WTC11 (cell line): ENCODE results near the gene ISG20. TPM values are rescaled to one million over a fixed set of nuclear protein-coding genes. Genes with fewer than 3 reads are reported as not detected.

Experiments
- ATAC-seq: fragments of 200-7000 bp; cut with Tn5 transposase; 2 replicates; pipeline ENCODE4 v1.10.0; 2021; ENCODE audit warnings: mild to moderate bottlenecking, moderate library complexity
- CTCF ChIA-PET: fragments of 300-600 bp; sonication (Branson Sonifier 250); formaldehyde crosslinking; loops from one replicate; lab custom pipeline; 2021; ENCODE audit warnings: antibody characterized with exemption; lab: Charles Lee
- POLR2A ChIA-PET: fragments of 350-600 bp; sonication (Branson Sonifier 250); formaldehyde crosslinking; loops from one replicate; lab custom pipeline; 2021; ENCODE audit warnings: antibody characterized with exemption; lab: Charles Lee
- DNase-seq: peaks from one replicate; pipeline ENCODE4 v3.0.0; 2021; ENCODE audit warnings: low spot score
- H3K27ac Mint-ChIP-seq: 2 replicates; pipeline ENCODE4 v1.8.0; 2021; ENCODE audit warnings: mixed read lengths
- H3K27me3 Mint-ChIP-seq: 2 replicates; pipeline ENCODE4 v1.8.0; 2021; ENCODE audit warnings: low read depth, mild to moderate bottlenecking, moderate library complexity, mixed read lengths
- H3K36me3 Mint-ChIP-seq: 2 replicates; pipeline ENCODE4 v1.8.0; 2021; ENCODE audit warnings: mixed read lengths
- H3K4me1 Mint-ChIP-seq: 2 replicates; pipeline ENCODE4 v1.8.0; 2022; ENCODE audit warnings: mixed read lengths
- H3K4me3 Mint-ChIP-seq: 2 replicates; pipeline ENCODE4 v1.8.0; 2021; ENCODE audit warnings: mild to moderate bottlenecking, moderate library complexity, mixed read lengths
- H3K9me3 Mint-ChIP-seq: 2 replicates; pipeline ENCODE4 v1.8.0; 2021; ENCODE audit warnings: mixed read lengths
- ARID4B ChIP-seq: sonication (generic); formaldehyde crosslinking; IDR thresholded peaks from 2 replicates; pipeline ENCODE4 v1.8.0; 2023; ENCODE audit warnings: missing genetic modification reagents, mild to moderate bottlenecking, borderline replicate concordance
- ATF3 ChIP-seq: sonication (generic); formaldehyde crosslinking; conservative IDR thresholded peaks from 2 replicates; pipeline ENCODE4 v1.8.1; 2022; ENCODE audit warnings: mild to moderate bottlenecking, missing genetic modification reagents
- ERG ChIP-seq: fragments of 250-450 bp; sonication (Bioruptor Pico); IDR thresholded peaks from 2 replicates; pipeline ENCODE4 v1.8.0; 2021; ENCODE audit warnings: mild to moderate bottlenecking
- FOXJ3 ChIP-seq: sonication (generic); formaldehyde crosslinking; IDR thresholded peaks from 2 replicates; pipeline ENCODE4 v1.9.0; 2021; ENCODE audit warnings: missing genetic modification reagents, mild to moderate bottlenecking, borderline replicate concordance
- FOXP1 ChIP-seq: sonication (generic); formaldehyde crosslinking; IDR thresholded peaks from 2 replicates; pipeline ENCODE4 v1.8.0; 2022; ENCODE audit warnings: missing genetic modification reagents, mild to moderate bottlenecking, moderate library complexity, borderline replicate concordance
- GRHL2 ChIP-seq: fragments of 250-450 bp; sonication (Bioruptor Pico); IDR thresholded peaks from 2 replicates; pipeline ENCODE4 v1.8.0; 2022; ENCODE audit warnings: mild to moderate bottlenecking, moderate library complexity; ENCODE audit not compliant: insufficient replicate concordance, severe bottlenecking
- HMGA2 ChIP-seq: fragments of 250-450 bp; sonication (Bioruptor Pico); IDR thresholded peaks from 2 replicates; pipeline ENCODE4 v1.4.0; 2021; ENCODE audit warnings: mild to moderate bottlenecking, moderate library complexity
- MLX ChIP-seq: sonication (generic); formaldehyde crosslinking; IDR thresholded peaks from 2 replicates; pipeline ENCODE4 v1.8.1; 2023; ENCODE audit warnings: mild to moderate bottlenecking, missing genetic modification reagents, moderate library complexity
- MXD4 ChIP-seq: fragments of 250-450 bp; sonication (Bioruptor Pico); IDR thresholded peaks from 2 replicates; pipeline ENCODE4 v1.8.0; 2021; ENCODE audit warnings: mild to moderate bottlenecking, moderate library complexity, borderline replicate concordance
- PRDM15 ChIP-seq: sonication (generic); formaldehyde crosslinking; IDR thresholded peaks from 2 replicates; pipeline ENCODE4 v1.8.0; 2022; ENCODE audit warnings: missing genetic modification reagents
- PRRX2 ChIP-seq: fragments of 250-450 bp; sonication (Bioruptor Pico); IDR thresholded peaks from 2 replicates; pipeline ENCODE4 v1.8.0; 2021; ENCODE audit warnings: mild to moderate bottlenecking
- SMAD3 ChIP-seq: sonication (generic); formaldehyde crosslinking; IDR thresholded peaks from 2 replicates; pipeline ENCODE4 v1.8.0; 2022; ENCODE audit warnings: missing genetic modification reagents, mild to moderate bottlenecking, borderline replicate concordance
- SOX15 ChIP-seq: fragments of 250-450 bp; sonication (Bioruptor Pico); IDR thresholded peaks from 2 replicates; pipeline ENCODE4 v1.9.0; 2021; ENCODE audit warnings: mild to moderate bottlenecking
- USF1 ChIP-seq: sonication (generic); formaldehyde crosslinking; IDR thresholded peaks from 2 replicates; pipeline ENCODE4 v1.8.0; 2022; ENCODE audit warnings: mild to moderate bottlenecking, missing genetic modification reagents
- ZBTB43 ChIP-seq: sonication (generic); formaldehyde crosslinking; IDR thresholded peaks from 2 replicates; pipeline ENCODE4 v1.8.1; 2023; ENCODE audit warnings: mild to moderate bottlenecking, missing genetic modification reagents
- ZNF263 ChIP-seq: sonication (generic); formaldehyde crosslinking; IDR thresholded peaks from 2 replicates; pipeline ENCODE4 v1.8.1; 2022; ENCODE audit warnings: low read depth, mild to moderate bottlenecking, moderate library complexity, missing genetic modification reagents
- ZNF416 ChIP-seq: fragments of 250-450 bp; sonication (Bioruptor Pico); IDR thresholded peaks from 2 replicates; pipeline ENCODE4 v1.9.0; 2021; ENCODE audit warnings: mild to moderate bottlenecking, inconsistent platforms
- ZNF423 ChIP-seq: fragments of 250-450 bp; sonication (Bioruptor Pico); IDR thresholded peaks from 2 replicates; pipeline ENCODE4 v2.1.2; 2022; ENCODE audit warnings: mild to moderate bottlenecking, moderate library complexity
- total RNA-seq: library from RNA; stranded (reverse); gene quantifications from 3 replicates; pipeline ENCODE4 v1.2.3, GENCODE V29; 2021

Gene ISG20
- total RNA-seq, 1 experiment from 2014 or later = 5.6 TPM

- Mint-ChIP-seq H3K4me1 (0 out of 2 replicates have a peak, but pooled peaks cover 2% of the 10 kb centered on the region), H3K9me3 (no peaks in the 10 kb centered on the region), H3K4me3 (no peak overlapping the region), H3K36me3 (0 out of 2 replicates have a peak, but pooled peaks cover 2% of the 10 kb centered on the region), H3K27me3 (no peaks in the 10 kb centered on the region), H3K27ac (no peak overlapping the region)
- ChIA-PET CTCF (no interaction called here), POLR2A (no interaction called here)
- TF ChIP-seq ERG (CRISPR knock-in tag) (no peak), USF1 (CRISPR knock-in tag) (no peak), ARID4B (CRISPR knock-in tag) (no peak), GRHL2 (no peak), ZNF416 (CRISPR knock-in tag) (no peak), SMAD3 (CRISPR knock-in tag) (no peak), FOXJ3 (CRISPR knock-in tag) (no peak), ZNF423 (CRISPR knock-in tag) (no peak)
- DNase-seq (no peak), ATAC-seq (no peak)
Observed at GRCh38 chr15:88644741-88645140, 5.9 kb downstream of the ISG20 start.

GRCh38 chr15:88645171-88646087, 6.6 kb downstream of the ISG20 start:
- H3K9me3 Mint-ChIP-seq = no peaks in the 10 kb centered on the region
- TF ChIP-seq MXD4 (CRISPR knock-in tag) = no peak
- no peak for TF ChIP-seq MLX (CRISPR knock-in tag)
- TF ChIP-seq ATF3 (CRISPR knock-in tag) = no peak
- TF ChIP-seq SOX15 (CRISPR knock-in tag) = no peak
- no peak for TF ChIP-seq FOXP1
- no peak for TF ChIP-seq ERG (CRISPR knock-in tag)
- no peak for TF ChIP-seq PRDM15 (CRISPR knock-in tag)
- TF ChIP-seq ZNF263 = no peak
- no peak for TF ChIP-seq ZBTB43 (CRISPR knock-in tag)
- TF ChIP-seq HMGA2 = no peak
- TF ChIP-seq PRRX2 (CRISPR knock-in tag) = no peak
- TF ChIP-seq, all 79 proteins: peak for 0
- ChIA-PET POLR2A (no interaction called here), CTCF (no interaction called here)
- DNase-seq (no peak), ATAC-seq (no peak)
- H3K4me1 Mint-ChIP-seq = no peaks in the 10 kb centered on the region
- no peak overlapping the region for H3K4me3 Mint-ChIP-seq
- no peaks in the 10 kb centered on the region for H3K36me3 Mint-ChIP-seq
- no peaks in the 10 kb centered on the region for H3K27me3 Mint-ChIP-seq
- H3K27ac Mint-ChIP-seq = no peak overlapping the region; the same call in 1 of the 2 replicates
